ENCODE results near the gene GAS6. TPM values are rescaled to one million over a fixed set of nuclear protein-coding genes. Genes with fewer than 3 reads are reported as not detected.
"Not testable (repeated sequence)": the region's sequence is repeated elsewhere in the genome, so short reads cannot be mapped to it uniquely, and the experiment has no call there.

GAS6 gene
- under 1 TPM; 0.82 to 0.92 TPM for total RNA-seq

DNA sequence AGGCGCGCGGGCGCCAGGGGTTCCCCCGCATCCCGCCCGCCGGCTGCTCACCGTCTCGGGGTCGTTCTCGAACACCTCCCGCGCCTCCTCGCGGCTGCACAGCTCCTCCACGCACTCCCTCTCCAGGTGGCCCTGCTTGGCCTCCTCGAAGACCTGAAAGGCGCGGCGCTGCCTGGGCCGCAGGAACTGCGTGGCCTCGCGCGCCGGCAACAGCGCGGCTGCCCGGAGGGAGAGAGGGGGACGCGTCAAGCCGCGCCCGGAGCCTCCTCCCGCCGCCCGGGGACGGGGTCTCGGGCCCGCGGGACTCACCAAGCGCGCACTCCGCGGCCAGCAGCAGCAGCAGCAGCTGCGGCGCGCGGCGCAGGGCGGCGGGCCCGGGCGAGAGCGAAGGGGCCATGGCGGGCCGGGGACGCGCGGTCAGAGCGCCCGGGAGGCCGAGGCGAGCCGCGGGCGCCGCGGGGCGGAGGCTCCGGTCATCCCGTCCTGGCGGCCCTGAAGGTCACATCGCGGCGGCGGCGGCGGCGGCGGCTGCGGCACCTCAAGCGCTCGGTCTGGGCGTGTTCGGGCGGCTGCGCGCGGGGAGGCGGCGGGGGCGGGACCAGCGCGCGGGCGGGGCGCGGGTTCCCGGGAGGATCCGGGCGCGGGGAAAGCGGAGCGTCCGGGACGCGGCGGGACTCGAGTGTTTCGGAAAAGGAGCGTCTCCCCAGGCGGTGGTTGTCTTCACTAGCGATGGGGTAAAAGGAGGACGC is at the start of gene GAS6:
TSS of gene GAS6 (minus strand) at position 553 of the 749 bp plus-strand sequence. CDS start at position 397, 156 bp downstream.
- H3K36me3 Mint-ChIP-seq (ENCODE audit: low read depth): no peaks in the 10 kb centered on the region
- H3K27me3 Mint-ChIP-seq: peaks cover 50% of the 10 kb centered on the region
- H3K4me1 Mint-ChIP-seq: peaks cover 13% of the 10 kb centered on the region
- peak within 1 kb of the TSS; percentile 49 for H3K4me3 Mint-ChIP-seq
- H3K27ac Mint-ChIP-seq: no peak within 1 kb of the TSS
- no peak for DNase-seq
- ChIA-PET CTCF (interaction anchor here (1.5 kb wide), 1 partner anchor 34 kb away, joined by 4 read pairs; no protein-coding TSS in a partner anchor), POLR2A (no interaction called here)
- peaks cover 9% of the 10 kb centered on the region for H3K9me3 Mint-ChIP-seq

DNA sequence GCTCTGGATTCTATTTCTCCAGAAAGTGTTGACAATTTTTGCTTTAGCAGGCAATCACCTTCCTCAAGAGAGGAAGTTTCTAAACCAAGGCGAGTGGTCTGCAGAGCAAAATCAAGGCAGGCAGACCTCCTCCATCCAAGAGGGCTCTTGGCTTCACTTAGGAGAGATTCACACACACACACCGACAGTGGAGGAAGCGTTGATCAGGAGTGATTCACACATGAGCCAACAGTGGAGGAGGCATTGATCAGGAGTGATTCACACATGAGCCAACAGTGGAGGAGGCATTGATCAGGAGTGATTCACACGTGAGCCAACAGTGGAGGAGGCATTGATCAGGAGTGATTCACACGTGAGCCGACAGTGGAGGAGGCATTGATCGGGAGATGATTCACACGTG is 49.5 kb upstream of the GAS6 start:
- peaks cover 54% of the 10 kb centered on the region for H3K27me3 Mint-ChIP-seq
- not testable (repeated sequence) for H3K27ac Mint-ChIP-seq, H3K4me1 Mint-ChIP-seq

DNA sequence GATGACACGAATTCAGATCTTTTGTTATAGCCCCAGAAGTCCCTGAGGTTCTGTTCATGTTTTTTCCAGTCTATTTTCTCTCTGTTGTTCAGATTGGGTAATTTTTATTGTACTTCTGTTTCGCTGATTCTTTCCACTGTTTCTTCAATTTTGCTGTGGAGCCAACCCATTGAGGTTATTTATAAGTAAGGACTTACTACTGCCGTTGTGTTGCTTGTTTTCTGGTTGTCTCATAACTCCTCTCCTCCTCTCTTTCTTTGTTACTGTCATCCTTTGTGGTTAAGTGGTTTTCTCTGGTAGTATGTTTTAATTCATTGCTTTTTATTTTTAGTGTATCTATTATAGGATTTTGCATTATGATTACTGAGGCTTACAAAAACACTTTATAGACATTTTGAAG is 48.7 kb upstream of the GAS6 start:
- Mint-ChIP-seq H3K27me3 (peaks cover 62% of the 10 kb centered on the region), H3K9me3 (no peaks in the 10 kb centered on the region)

More for the DNA sequence above, 49.5 kb upstream of the GAS6 start:
- POLR2A ChIA-PET; H3K4me3 Mint-ChIP-seq; CTCF ChIA-PET; H3K9me3 Mint-ChIP-seq; DNase-seq; H3K36me3 Mint-ChIP-seq (ENCODE audit: low read depth): not testable (repeated sequence)

DNA sequence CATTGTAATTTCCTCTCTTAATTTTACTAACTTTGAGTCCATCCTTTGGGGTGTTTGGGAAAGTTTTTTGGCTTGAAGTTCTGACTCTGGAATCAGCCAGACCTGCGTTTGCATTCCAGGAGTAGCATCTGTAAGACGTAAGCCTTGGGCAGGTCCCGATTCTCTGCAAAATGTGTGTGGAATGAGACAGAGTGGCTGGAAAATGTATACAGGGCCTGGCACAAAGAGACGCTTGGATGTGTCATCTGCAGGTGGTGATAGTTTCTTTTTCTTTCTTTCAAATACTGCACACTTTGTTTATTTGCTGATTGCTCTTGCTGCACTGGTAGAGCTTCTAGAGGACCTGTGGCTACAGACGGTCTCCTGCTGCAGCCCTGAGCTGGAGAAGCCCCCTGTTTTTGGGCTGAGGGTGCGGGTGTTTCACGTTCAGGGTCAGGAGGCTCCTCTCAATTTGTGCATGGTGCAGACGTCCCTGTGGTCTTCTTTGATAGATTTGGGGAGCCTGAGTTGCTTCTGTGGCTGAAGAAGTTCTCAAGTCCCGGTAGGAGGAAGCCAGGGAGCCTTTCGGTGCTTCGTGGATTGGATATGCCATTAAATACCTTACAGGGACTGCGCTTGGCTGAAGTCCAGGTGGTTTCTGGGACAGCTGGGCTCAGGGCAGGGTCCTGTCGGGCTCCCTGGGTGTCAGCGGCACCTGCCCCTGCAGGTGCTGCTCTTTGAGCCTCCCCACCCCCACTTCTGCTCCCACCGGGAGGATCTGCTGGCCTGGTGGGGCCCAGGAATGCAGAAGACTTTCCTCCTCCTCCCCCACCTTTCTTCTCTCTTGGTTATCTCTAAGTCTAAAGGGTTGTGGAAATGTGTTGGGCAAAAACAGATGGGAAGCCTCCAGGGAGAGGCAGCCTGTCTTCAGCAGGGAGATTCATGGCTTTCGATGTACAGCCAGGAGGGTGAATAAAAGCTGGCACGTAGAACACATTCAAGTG is 44.0 kb upstream of the GAS6 start:
- DNase-seq: no peak
- ChIA-PET POLR2A (no interaction called here), CTCF (no interaction called here)
- Mint-ChIP-seq H3K4me3 (no peak overlapping the region), H3K9me3 (no peaks in the 10 kb centered on the region), H3K4me1 (peaks cover 1% of the 10 kb centered on the region), H3K36me3 (ENCODE audit: low read depth) (no peaks in the 10 kb centered on the region), H3K27me3 (peaks cover 52% of the 10 kb centered on the region), H3K27ac (no peak overlapping the region)

More for the DNA sequence above, 48.7 kb upstream of the GAS6 start:
- POLR2A ChIA-PET: no interaction called here
- Mint-ChIP-seq H3K4me1 (peaks cover 1% of the 10 kb centered on the region), H3K36me3 (ENCODE audit: low read depth) (no peaks in the 10 kb centered on the region), H3K4me3 (no peak overlapping the region), H3K27ac (no peak overlapping the region)
- no peak for DNase-seq
- CTCF ChIA-PET: no interaction called here

DNA sequence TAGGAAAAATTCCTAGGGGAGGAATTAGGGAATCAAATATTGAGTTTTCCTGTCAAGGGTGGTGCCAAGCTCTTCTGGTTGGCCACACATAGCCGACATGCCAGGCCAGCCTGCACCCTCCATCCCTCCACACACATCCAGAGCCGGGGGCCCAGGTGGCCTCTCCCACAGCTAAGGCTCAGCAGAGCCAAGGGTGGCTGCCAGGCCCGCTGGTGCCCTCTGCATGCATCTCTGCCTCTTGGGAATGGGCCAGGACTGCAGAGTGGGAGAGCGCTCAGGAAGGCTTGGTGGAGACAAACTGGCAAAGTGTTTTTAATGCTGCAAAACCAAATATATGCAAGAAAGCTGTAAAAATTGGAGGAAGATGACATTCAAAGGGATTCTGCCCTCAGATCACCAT is 42.7 kb upstream of the GAS6 start:
- ChIA-PET CTCF (no interaction called here), POLR2A (no interaction called here)
- H3K27me3 Mint-ChIP-seq: peaks cover 42% of the 10 kb centered on the region
- no peaks in the 10 kb centered on the region for H3K36me3 Mint-ChIP-seq (ENCODE audit: low read depth)
- no peak overlapping the region for H3K4me3 Mint-ChIP-seq
- no peak for DNase-seq
- no peak overlapping the region for H3K27ac Mint-ChIP-seq
- H3K4me1 Mint-ChIP-seq: peaks cover 1% of the 10 kb centered on the region
- H3K9me3 Mint-ChIP-seq: no peaks in the 10 kb centered on the region

GRCh38 chr13:113905942-113906341 is 42.1 kb upstream of the GAS6 start:
- Mint-ChIP-seq H3K36me3 (ENCODE audit: low read depth) (no peaks in the 10 kb centered on the region), H3K4me1 (peaks cover 1% of the 10 kb centered on the region), H3K27me3 (peaks cover 36% of the 10 kb centered on the region), H3K9me3 (no peaks in the 10 kb centered on the region), H3K4me3 (no peak overlapping the region), H3K27ac (no peak overlapping the region)
- POLR2A ChIA-PET: no interaction called here
- CTCF ChIA-PET: no interaction called here
- DNase-seq: no peak

DNA sequence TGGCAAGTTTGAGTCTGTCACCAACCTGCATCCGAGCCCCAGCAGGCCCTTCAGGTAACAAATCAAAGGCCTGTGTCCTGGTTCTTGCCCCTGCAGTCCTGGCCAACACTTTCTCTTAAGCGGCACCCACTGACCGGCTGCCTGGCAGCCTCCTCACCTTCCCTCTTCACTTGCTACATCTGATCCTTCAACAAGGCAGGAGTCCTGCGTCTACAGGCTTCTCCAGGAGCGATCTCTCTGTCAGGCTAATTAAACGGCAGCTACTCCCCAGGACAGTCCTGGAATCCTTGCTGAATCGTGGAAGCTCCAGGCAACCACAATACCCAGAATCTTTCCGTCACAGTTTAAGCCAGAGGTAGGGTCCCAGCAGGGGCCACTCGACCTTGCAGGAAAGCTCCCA is 41.1 kb upstream of the GAS6 start:
- no peak for DNase-seq

GRCh38 chr13:113904411-113904810 is 40.5 kb upstream of the GAS6 start:
- DNase-seq: no peak
- peaks cover 25% of the 10 kb centered on the region for H3K27me3 Mint-ChIP-seq
- ChIA-PET CTCF (no interaction called here), POLR2A (no interaction called here)
- H3K27ac Mint-ChIP-seq: no peak overlapping the region
- H3K4me3 Mint-ChIP-seq: no peak overlapping the region
- H3K36me3 Mint-ChIP-seq (ENCODE audit: low read depth): no peaks in the 10 kb centered on the region
- H3K4me1 Mint-ChIP-seq: peaks cover 1% of the 10 kb centered on the region
- no peaks in the 10 kb centered on the region for H3K9me3 Mint-ChIP-seq

More for the DNA sequence above, 41.1 kb upstream of the GAS6 start:
- ChIA-PET CTCF (no interaction called here), POLR2A (no interaction called here)
- Mint-ChIP-seq H3K36me3 (ENCODE audit: low read depth) (no peaks in the 10 kb centered on the region), H3K4me3 (no peak overlapping the region), H3K27me3 (peaks cover 28% of the 10 kb centered on the region), H3K4me1 (peaks cover 1% of the 10 kb centered on the region), H3K9me3 (no peaks in the 10 kb centered on the region), H3K27ac (no peak overlapping the region)

- H3K9me3 Mint-ChIP-seq: no peaks in the 10 kb centered on the region
- CTCF ChIA-PET: no interaction called here
- POLR2A ChIA-PET: no interaction called here
- no peak overlapping the region for H3K27ac Mint-ChIP-seq
- no peak for DNase-seq
- peaks cover 20% of the 10 kb centered on the region for H3K27me3 Mint-ChIP-seq
- H3K4me3 Mint-ChIP-seq: no peak overlapping the region
- H3K36me3 Mint-ChIP-seq (ENCODE audit: low read depth): no peaks in the 10 kb centered on the region
- H3K4me1 Mint-ChIP-seq: peaks cover 1% of the 10 kb centered on the region
These were observed 40.0 kb upstream of the GAS6 start for GRCh38 chr13:113903912-113904311.

- ChIA-PET CTCF (no interaction called here), POLR2A (no interaction called here)
- H3K9me3 Mint-ChIP-seq: no peaks in the 10 kb centered on the region
- no peaks in the 10 kb centered on the region for H3K36me3 Mint-ChIP-seq (ENCODE audit: low read depth)
- DNase-seq: no peak
- H3K4me1 Mint-ChIP-seq: no peaks in the 10 kb centered on the region
- peaks cover 12% of the 10 kb centered on the region for H3K27me3 Mint-ChIP-seq
- no peak overlapping the region for H3K27ac Mint-ChIP-seq
- H3K4me3 Mint-ChIP-seq: no peak overlapping the region
These were observed 39.3 kb upstream of the GAS6 start for GRCh38 chr13:113902986-113903775.

DNA sequence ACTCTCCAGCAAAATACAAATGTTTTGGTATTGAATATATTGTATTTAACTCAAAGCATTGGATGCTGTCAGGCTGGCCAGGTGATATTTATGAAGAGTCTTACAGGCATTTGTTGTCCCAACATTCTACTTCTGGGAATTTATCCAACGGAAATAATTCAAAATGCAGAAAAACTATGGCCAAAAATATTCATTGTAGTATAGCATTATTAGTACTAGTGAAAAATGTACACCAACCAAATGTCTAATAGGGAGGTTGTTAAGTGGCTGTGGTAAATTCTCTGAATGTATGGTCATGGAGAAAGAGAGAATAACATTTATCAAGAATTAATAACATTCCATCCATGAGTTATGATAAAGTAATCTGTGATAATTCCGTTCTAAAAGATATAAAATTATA is 38.6 kb upstream of the GAS6 start:
- peaks cover 5% of the 10 kb centered on the region for H3K27me3 Mint-ChIP-seq
- no peak overlapping the region for H3K4me3 Mint-ChIP-seq
- H3K4me1 Mint-ChIP-seq: no peaks in the 10 kb centered on the region
- ChIA-PET CTCF (no interaction called here), POLR2A (no interaction called here)
- no peaks in the 10 kb centered on the region for H3K9me3 Mint-ChIP-seq
- H3K27ac Mint-ChIP-seq: no peak overlapping the region
- DNase-seq: no peak
- H3K36me3 Mint-ChIP-seq (ENCODE audit: low read depth): no peaks in the 10 kb centered on the region

- CTCF ChIA-PET: no interaction called here
- H3K9me3 Mint-ChIP-seq: no peaks in the 10 kb centered on the region
- POLR2A ChIA-PET: no interaction called here
These were observed 37.8 kb upstream of the GAS6 start for GRCh38 chr13:113901642-113902041.

GRCh38 chr13:113901231-113901630 is 37.4 kb upstream of the GAS6 start:
- Mint-ChIP-seq H3K36me3 (ENCODE audit: low read depth) (no peaks in the 10 kb centered on the region), H3K4me3 (no peak overlapping the region), H3K4me1 (no peaks in the 10 kb centered on the region), H3K9me3 (no peaks in the 10 kb centered on the region), H3K27ac (no peak overlapping the region), H3K27me3 (peaks cover 8% of the 10 kb centered on the region)
- ChIA-PET POLR2A (no interaction called here), CTCF (no interaction called here)
- DNase-seq: no peak

More at GRCh38 chr13:113901642-113902041, 37.8 kb upstream of the GAS6 start:
- no peak for DNase-seq
- H3K27me3 Mint-ChIP-seq: peaks cover 5% of the 10 kb centered on the region
- no peaks in the 10 kb centered on the region for H3K4me1 Mint-ChIP-seq
- no peaks in the 10 kb centered on the region for H3K36me3 Mint-ChIP-seq (ENCODE audit: low read depth)
- no peak overlapping the region for H3K27ac Mint-ChIP-seq
- H3K4me3 Mint-ChIP-seq: no peak overlapping the region
